Activated CD8-positive, alpha-beta memory T cell treated with anti-CD3 and anti-CD28 coated beads, Interleukin-2, amount 50 U/mL, for 1 hour (primary cell): ENCODE data around the gene PTPN1.
"Not testable (repeated sequence)": the region's sequence is repeated elsewhere in the genome, so short reads cannot be mapped to it uniquely, and the experiment has no call there.

ENCODE experiments used
- DNase-seq: peaks from one replicate; pipeline ENCODE4 v3.0.0-alpha.2; 2020; ENCODE audit errors: extremely low read depth

Gene PTPN1

GRCh38 chr20:50590348-50590664, 80.1 kb downstream of the PTPN1 start:
- DNase-seq: no peak

GRCh38 chr20:50591233-50591852, 81.2 kb downstream of the PTPN1 start:
- DNase-seq: no peak

- no peak for DNase-seq
Measured at GRCh38 chr20:50592282-50593004, 82.3 kb downstream of the PTPN1 start.

- DNase-seq: no peak
Measured at GRCh38 chr20:50593005-50593335, 82.8 kb downstream of the PTPN1 start.

- no peak for DNase-seq
Measured at GRCh38 chr20:50594231-50594590, 84.0 kb downstream of the PTPN1 start.

- DNase-seq: no peak
Measured at GRCh38 chr20:50594591-50595432, 84.6 kb downstream of the PTPN1 start.

GRCh38 chr20:50595433-50595895, 85.3 kb downstream of the PTPN1 start:
- no peak for DNase-seq

- no peak for DNase-seq
Measured at GRCh38 chr20:50595988-50596693, 86.0 kb downstream of the PTPN1 start.

- DNase-seq: no peak
Measured at GRCh38 chr20:50596694-50597021, 86.5 kb downstream of the PTPN1 start.

- no peak for DNase-seq
Measured at GRCh38 chr20:50597406-50597969, 87.3 kb downstream of the PTPN1 start.

GRCh38 chr20:50598074-50598473, 87.9 kb downstream of the PTPN1 start:
- no peak for DNase-seq

- DNase-seq: not testable (repeated sequence)
Measured at GRCh38 chr20:50598768-50599167, 88.6 kb downstream of the PTPN1 start.

- DNase-seq: no peak
Measured at GRCh38 chr20:50600281-50600895, 90.2 kb downstream of the PTPN1 start.

- DNase-seq: no peak
Measured at GRCh38 chr20:50601511-50602431, 91.6 kb downstream of the PTPN1 start.

GRCh38 chr20:50602432-50603088, 92.4 kb downstream of the PTPN1 start:
- no peak for DNase-seq

GRCh38 chr20:50604451-50604850, 94.3 kb downstream of the PTPN1 start:
- no peak for DNase-seq

- no peak for DNase-seq
Measured at GRCh38 chr20:50605136-50605535, 95.0 kb downstream of the PTPN1 start.

GRCh38 chr20:50607436-50607835, 97.3 kb downstream of the PTPN1 start:
- DNase-seq: no peak

- DNase-seq: no peak
Measured at GRCh38 chr20:50607850-50608749, 97.9 kb downstream of the PTPN1 start.
